ENCODE measurements around the gene SPTBN1. TPM values are rescaled to one million over a fixed set of nuclear protein-coding genes. Genes with fewer than 3 reads are reported as not detected.

The SPTBN1 gene
- polyA plus RNA-seq, 2 of the 4 experiments (the other 2 are of a cell fraction) = 105 to 126 TPM

DNA sequence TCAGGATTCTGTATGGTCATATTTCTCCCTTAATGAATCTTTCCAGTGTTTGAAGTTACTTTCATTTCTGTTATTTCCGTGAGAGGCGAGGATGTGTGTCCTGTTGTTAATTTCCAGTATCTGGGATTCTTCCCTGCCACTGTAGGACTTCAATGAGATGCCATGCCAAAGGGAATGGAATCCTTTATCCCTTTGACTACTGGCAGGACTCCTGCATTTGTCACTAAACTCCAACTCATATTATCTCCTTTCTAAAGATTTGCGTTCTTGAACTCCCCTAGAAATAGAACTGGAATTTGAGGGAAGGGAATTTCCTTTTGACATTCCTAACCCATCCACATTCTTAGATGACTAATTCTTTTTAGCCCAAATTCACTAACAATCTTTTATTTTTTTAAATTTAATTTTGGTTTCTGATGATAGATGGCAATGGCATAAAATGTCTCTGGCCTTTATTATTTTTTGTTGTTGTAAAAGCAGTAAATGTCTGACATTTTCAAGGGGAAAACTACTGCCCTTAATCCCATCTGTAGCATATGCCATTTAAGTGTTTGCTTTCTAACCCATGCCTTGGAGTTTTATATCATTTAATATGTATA is 179.5 kb downstream of the SPTBN1 start:
- Histone ChIP-seq H3K4me1 (peaks cover 88% of the 10 kb centered on the region), H3K27ac (peak overlapping the region; percentile 82 to 87), H3K4me2 (peak overlapping the region; percentile 70), H3K9me3 (no peaks in the 10 kb centered on the region), H3K4me3 (0 out of 3 replicates have a peak overlapping the region, but pooled peaks have one; percentile 1)
- POLR2A ChIA-PET = no interaction called here
- no peak for ATAC-seq
- FAIRE-seq = no peak
- WGBS (ENCODE audit: missing lambda C conversion rate) = 72% methylated on average over 3 of the region's 3 CpGs
- no peak for DNase-seq (ENCODE audit: low read depth in 1 of 2, low spot score in 1 of 2)
- CTCF ChIA-PET = interaction anchor here (1.0 to 3.5 kb wide), 6 partner anchors 19 to 113 kb away, joined by 3 to 12 read pairs (median 4); no protein-coding TSS in a partner anchor
- TF ChIP-seq RFX5 (IDR thresholded peaks at IDR 0.05) (no peak), TFCP2L1 (CRISPR knock-in tag; IDR thresholded peaks at IDR 0.05) (0 out of 2 replicates have a peak, but pooled peaks have one; percentile 17), BHLHE40 (IDR thresholded peaks at IDR 0.05; ENCODE audit: low read depth, low read length) (no peak), GATA3 (IDR thresholded peaks at IDR 0.05; ENCODE audit: borderline replicate concordance) (no peak)

GRCh38 chr2:54636415-54637139 is 180.4 kb downstream of the SPTBN1 start:
- ChIA-PET CTCF (interaction anchor here (0.7 to 1.6 kb wide), 7 partner anchors 11 to 113 kb away, joined by 3 to 5 read pairs (median 3); no protein-coding TSS in a partner anchor), POLR2A (interaction anchor here (2.4 kb wide), 1 partner anchor 78 kb away, joined by 9 read pairs; no protein-coding TSS in a partner anchor)
- no peaks in the 10 kb centered on the region for H3K9me3 ChIP-seq
- no peak overlapping the region for H3K4me2 ChIP-seq
- peak overlapping the region; percentile 1 to 70; a peak in 4 of 6 replicates for H3K27ac ChIP-seq
- FAIRE-seq (no peak), DNase-seq (ENCODE audit: low read depth in 1 of 2, low spot score in 1 of 2) (no peak), ATAC-seq (no peak)
- WGBS (ENCODE audit: missing lambda C conversion rate) = 90% methylated on average over 9 of the region's 9 CpGs
- no peak overlapping the region for H3K4me3 ChIP-seq
- H3K4me1 ChIP-seq = peaks cover 84% of the 10 kb centered on the region
- TF ChIP-seq HEYL (CRISPR knock-in tag; IDR thresholded peaks at IDR 0.05) = no peak
- TF ChIP-seq CEBPB (IDR thresholded peaks at IDR 0.05) = no peak
- TF ChIP-seq KDM1A (IDR thresholded peaks at IDR 0.05; ENCODE audit: low read depth) = no peak
- no peak for TF ChIP-seq E2F6 (IDR thresholded peaks at IDR 0.05; ENCODE audit: borderline replicate concordance, low read depth)
- no peak for TF ChIP-seq NPAS2 (CRISPR knock-in tag; IDR thresholded peaks at IDR 0.05; ENCODE audit: borderline replicate concordance)
- no peak for TF ChIP-seq RAD21 (conservative IDR thresholded peaks at IDR 0.05 in 1 of 2, IDR thresholded peaks at IDR 0.05 in 1 of 2)
- no peak for TF ChIP-seq ZSCAN20 (CRISPR knock-in tag; IDR thresholded peaks at IDR 0.05)
- TF ChIP-seq, protein P1, sequence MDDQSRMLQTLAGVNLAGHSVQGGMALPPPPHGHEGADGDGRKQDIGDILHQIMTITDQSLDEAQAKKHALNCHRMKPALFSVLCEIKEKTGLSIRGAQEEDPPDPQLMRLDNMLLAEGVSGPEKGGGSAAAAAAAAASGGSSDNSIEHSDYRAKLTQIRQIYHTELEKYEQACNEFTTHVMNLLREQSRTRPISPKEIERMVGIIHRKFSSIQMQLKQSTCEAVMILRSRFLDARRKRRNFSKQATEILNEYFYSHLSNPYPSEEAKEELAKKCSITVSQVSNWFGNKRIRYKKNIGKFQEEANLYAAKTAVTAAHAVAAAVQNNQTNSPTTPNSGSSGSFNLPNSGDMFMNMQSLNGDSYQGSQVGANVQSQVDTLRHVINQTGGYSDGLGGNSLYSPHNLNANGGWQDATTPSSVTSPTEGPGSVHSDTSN (IDR thresholded peaks at IDR 0.05) = no peak
- no peak for TF ChIP-seq ATOH8 (CRISPR knock-in tag; IDR thresholded peaks at IDR 0.05; ENCODE audit: low read depth)
- TF ChIP-seq, protein P2, sequence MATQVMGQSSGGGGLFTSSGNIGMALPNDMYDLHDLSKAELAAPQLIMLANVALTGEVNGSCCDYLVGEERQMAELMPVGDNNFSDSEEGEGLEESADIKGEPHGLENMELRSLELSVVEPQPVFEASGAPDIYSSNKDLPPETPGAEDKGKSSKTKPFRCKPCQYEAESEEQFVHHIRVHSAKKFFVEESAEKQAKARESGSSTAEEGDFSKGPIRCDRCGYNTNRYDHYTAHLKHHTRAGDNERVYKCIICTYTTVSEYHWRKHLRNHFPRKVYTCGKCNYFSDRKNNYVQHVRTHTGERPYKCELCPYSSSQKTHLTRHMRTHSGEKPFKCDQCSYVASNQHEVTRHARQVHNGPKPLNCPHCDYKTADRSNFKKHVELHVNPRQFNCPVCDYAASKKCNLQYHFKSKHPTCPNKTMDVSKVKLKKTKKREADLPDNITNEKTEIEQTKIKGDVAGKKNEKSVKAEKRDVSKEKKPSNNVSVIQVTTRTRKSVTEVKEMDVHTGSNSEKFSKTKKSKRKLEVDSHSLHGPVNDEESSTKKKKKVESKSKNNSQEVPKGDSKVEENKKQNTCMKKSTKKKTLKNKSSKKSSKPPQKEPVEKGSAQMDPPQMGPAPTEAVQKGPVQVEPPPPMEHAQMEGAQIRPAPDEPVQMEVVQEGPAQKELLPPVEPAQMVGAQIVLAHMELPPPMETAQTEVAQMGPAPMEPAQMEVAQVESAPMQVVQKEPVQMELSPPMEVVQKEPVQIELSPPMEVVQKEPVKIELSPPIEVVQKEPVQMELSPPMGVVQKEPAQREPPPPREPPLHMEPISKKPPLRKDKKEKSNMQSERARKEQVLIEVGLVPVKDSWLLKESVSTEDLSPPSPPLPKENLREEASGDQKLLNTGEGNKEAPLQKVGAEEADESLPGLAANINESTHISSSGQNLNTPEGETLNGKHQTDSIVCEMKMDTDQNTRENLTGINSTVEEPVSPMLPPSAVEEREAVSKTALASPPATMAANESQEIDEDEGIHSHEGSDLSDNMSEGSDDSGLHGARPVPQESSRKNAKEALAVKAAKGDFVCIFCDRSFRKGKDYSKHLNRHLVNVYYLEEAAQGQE (IDR thresholded peaks at IDR 0.05) = no peak
- no peak for TF ChIP-seq ZNF302 (CRISPR knock-in tag; IDR thresholded peaks at IDR 0.05)
- TF ChIP-seq, protein P3, sequence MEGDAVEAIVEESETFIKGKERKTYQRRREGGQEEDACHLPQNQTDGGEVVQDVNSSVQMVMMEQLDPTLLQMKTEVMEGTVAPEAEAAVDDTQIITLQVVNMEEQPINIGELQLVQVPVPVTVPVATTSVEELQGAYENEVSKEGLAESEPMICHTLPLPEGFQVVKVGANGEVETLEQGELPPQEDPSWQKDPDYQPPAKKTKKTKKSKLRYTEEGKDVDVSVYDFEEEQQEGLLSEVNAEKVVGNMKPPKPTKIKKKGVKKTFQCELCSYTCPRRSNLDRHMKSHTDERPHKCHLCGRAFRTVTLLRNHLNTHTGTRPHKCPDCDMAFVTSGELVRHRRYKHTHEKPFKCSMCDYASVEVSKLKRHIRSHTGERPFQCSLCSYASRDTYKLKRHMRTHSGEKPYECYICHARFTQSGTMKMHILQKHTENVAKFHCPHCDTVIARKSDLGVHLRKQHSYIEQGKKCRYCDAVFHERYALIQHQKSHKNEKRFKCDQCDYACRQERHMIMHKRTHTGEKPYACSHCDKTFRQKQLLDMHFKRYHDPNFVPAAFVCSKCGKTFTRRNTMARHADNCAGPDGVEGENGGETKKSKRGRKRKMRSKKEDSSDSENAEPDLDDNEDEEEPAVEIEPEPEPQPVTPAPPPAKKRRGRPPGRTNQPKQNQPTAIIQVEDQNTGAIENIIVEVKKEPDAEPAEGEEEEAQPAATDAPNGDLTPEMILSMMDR (IDR thresholded peaks at IDR 0.05) = no peak
- no peak for TF ChIP-seq PHF8 (IDR thresholded peaks at IDR 0.05; ENCODE audit: borderline replicate concordance, low read depth)
